Kidney epithelial cell (primary cell): ENCODE measurements around the gene SEMA3G. TPM values are rescaled to one million over a fixed set of nuclear protein-coding genes. Genes with fewer than 3 reads are reported as not detected.
A peak's percentile ranks its signal among the peaks of the same experiment; 100 is the strongest.

Experiments used
- DNase-seq: peaks from one replicate; pipeline ENCODE4 v3.0.0-alpha.2; 2010; ENCODE audit warnings: low read depth
- H3K27me3 ChIP-seq: 2 replicates; pipeline ENCODE4 v1.6.0; 2011; ENCODE audit warnings: low read length; ENCODE audit not compliant: control insufficient read depth, insufficient read depth
- H3K36me3 ChIP-seq: 2 replicates; pipeline ENCODE4 v1.5.1; 2011; ENCODE audit warnings: low read length; ENCODE audit not compliant: control insufficient read depth, insufficient read depth
- H3K4me3 ChIP-seq: 2 replicates; pipeline ENCODE4 v1.5.1; 2011; ENCODE audit warnings: low read depth, mild to moderate bottlenecking, control low read depth, low read length
- CTCF ChIP-seq: IDR thresholded peaks from 2 replicates; pipeline ENCODE4 v1.5.1; 2011; ENCODE audit warnings: mild to moderate bottlenecking, moderate library complexity, low read length, control low read depth, inconsistent platforms; ENCODE audit not compliant: insufficient read depth, poor library complexity, severe bottlenecking
- total RNA-seq: library from RNA; depleted of rRNA; stranded (reverse); fragments of >200 nt; gene quantifications from 2 replicates; pipeline ENCODE4 v1.2.3, GENCODE V29; 2015

SEMA3G gene
- total RNA-seq, 1 donor from 2014 or later = 0.21 TPM

GRCh38 chr3:52484680-52485461, 40.0 kb upstream of the SEMA3G start:
- no peak overlapping the region for H3K4me3 ChIP-seq
- H3K27me3 ChIP-seq = no peaks in the 10 kb centered on the region
- H3K36me3 ChIP-seq = peaks cover 7% of the 10 kb centered on the region
- no peak for DNase-seq
- no peak for TF ChIP-seq CTCF

GRCh38 chr3:52483577-52484381, 38.9 kb upstream of the SEMA3G start:
- H3K27me3 ChIP-seq = no peaks in the 10 kb centered on the region
- no peak for TF ChIP-seq CTCF
- no peak for DNase-seq
- H3K36me3 ChIP-seq = peaks cover 11% of the 10 kb centered on the region
- H3K4me3 ChIP-seq = no peak overlapping the region

DNA sequence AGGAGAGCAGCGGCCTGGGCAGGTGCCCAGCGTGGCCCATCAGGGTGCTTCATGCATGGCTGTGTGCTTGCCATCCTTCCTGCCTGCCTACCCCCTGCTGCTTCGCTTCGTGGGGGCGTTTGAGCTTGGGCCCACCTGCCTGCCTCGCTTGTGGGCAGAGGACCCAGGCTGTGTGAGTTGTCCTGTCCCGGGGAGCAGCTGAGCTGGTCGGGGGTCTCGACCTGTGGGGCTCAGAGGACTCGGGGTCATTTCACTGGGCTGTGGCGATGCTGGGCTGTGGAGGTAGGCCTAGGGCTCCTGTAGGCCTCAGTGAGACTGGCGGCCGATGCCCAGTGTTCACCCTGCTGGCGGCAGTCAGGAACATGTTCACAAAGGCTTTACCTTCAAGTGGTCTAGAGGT, 38.2 kb upstream of the SEMA3G start:
- Histone ChIP-seq H3K4me3 (no peak overlapping the region), H3K36me3 (peaks cover 13% of the 10 kb centered on the region), H3K27me3 (no peaks in the 10 kb centered on the region)
- no peak for TF ChIP-seq CTCF
- DNase-seq = no peak

DNA sequence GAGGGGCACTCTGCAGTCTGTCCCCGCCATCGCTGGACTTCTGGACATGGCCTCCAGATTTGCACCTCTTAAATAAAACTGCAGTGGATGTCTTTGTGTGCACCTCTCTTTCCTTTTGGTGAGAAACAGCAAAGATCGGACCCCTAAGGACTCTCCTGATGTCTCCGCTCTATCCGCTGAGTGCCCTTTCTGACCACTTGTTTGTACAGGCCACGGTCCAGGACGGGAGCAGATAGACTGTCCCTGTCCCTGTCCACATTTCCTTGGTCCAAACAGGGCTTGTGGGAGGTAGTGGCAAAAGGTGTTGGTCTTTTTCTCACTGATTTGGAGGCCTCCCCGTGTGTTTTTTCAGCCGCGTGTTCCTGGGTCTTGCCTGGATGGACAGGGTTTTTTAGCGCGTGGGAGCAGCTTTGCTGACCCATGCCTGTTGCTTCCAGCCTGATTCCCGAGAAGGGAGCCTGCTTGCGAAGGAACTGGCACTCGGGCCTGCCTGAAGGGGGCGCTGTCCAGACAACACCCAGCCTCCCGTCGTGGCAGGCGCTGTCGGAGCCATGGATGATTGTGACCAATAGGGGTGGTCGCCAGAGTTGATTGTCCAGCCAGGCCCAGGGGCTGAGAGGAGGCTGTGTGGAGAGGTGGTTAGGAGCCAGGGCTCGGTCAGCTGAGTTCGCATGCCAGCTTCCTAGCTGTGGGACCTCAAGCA, 37.1 kb upstream of the SEMA3G start:
- TF ChIP-seq CTCF = peak; percentile 58
- H3K36me3 ChIP-seq = peaks cover 13% of the 10 kb centered on the region
- DNase-seq = no peak
- no peak overlapping the region for H3K4me3 ChIP-seq
- H3K27me3 ChIP-seq = no peaks in the 10 kb centered on the region

DNA sequence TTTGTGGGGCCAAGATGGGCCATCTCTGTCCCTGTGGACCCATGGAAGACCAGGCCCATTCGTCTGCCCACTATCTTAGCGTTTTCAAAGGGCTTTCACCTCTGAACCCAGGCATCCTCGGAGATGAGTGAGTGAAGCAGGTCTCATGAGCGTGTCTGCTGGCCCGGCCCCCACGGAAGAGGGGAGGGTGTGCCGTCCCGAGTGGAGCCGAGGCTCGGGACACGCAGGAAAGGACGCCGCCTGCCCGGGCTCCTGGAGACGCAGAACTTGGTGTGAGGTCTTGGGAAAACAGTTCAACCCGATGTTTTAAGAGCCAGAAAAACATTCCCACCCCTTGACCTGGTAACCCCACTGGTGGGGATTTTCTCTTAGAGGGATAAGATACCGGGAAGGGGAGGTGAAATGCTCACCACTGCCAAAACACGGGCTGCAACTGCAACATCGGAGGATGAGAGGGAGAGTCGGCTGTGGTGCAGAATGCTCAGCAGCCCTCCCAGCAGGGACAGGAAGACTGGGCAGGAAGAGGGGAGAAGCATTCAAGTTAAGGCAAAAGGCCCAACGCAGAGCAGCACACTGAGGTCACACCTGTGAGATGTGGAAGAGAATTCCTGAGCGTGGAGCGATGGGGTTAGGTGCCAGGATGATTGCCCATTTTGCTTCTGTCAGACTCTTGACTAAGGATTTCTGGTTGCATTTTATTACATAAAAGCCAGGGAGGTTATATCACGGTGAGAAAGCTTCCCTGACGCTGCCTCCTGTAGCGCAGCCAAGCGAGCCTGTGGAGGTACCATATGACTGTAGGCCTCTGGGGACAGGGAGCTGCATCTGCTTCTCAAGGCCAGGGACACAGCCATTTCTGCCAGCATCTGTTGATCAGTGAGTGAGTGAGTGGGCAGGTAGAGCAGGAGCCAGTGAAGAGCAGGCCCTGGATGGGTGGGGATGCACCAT, 36.1 kb upstream of the SEMA3G start:
- Histone ChIP-seq H3K36me3 (peaks cover 14% of the 10 kb centered on the region), H3K27me3 (no peaks in the 10 kb centered on the region), H3K4me3 (no peak overlapping the region)
- no peak for TF ChIP-seq CTCF
- DNase-seq = no peak
